ENCODE measurements around the gene ST3GAL3. TPM values are rescaled to one million over a fixed set of nuclear protein-coding genes. Genes with fewer than 3 reads are reported as not detected.

ST3GAL3 gene
- total RNA-seq, 4 donors from 2014 or later = 4.1 to 47.2 (median 19.0) TPM

DNA sequence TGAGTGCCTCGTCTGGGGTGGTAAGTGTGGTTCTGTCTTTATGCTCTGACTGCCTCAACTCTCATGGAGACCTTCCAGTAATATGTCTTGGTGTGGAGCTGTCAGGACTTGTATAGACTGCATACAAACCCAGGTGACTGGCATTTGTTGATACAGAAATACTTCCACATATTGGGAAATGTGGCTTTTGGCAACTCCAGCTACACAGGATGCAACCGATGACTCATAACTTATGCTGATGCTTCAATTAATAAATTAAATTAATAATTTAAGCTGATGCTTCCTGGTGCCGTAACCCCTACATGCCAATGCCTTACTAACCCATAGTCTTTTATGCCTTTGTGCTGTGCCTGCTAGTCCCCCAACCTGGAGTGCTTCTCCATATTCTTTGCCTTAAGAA, 154.0 kb downstream of the ST3GAL3 start:
- DNase-seq = no peak
- intact Hi-C loops (cut with DNase I; ENCODE audit: low total_unique reads) = no loop called here
- Histone ChIP-seq H3K27ac (no peak overlapping the region), H3K9me3 (no peaks in the 10 kb centered on the region), H3K27me3 (no peaks in the 10 kb centered on the region), H3K4me1 (peaks cover 0 to 7% of the 10 kb centered on the region in 2 donors), H3K36me3 (no peaks in the 10 kb centered on the region), H3K4me3 (no peak overlapping the region)
- TF ChIP-seq POLR2A (IDR thresholded peaks at IDR 0.05) = no peak
- TF ChIP-seq, protein P1, sequence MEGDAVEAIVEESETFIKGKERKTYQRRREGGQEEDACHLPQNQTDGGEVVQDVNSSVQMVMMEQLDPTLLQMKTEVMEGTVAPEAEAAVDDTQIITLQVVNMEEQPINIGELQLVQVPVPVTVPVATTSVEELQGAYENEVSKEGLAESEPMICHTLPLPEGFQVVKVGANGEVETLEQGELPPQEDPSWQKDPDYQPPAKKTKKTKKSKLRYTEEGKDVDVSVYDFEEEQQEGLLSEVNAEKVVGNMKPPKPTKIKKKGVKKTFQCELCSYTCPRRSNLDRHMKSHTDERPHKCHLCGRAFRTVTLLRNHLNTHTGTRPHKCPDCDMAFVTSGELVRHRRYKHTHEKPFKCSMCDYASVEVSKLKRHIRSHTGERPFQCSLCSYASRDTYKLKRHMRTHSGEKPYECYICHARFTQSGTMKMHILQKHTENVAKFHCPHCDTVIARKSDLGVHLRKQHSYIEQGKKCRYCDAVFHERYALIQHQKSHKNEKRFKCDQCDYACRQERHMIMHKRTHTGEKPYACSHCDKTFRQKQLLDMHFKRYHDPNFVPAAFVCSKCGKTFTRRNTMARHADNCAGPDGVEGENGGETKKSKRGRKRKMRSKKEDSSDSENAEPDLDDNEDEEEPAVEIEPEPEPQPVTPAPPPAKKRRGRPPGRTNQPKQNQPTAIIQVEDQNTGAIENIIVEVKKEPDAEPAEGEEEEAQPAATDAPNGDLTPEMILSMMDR (IDR thresholded peaks at IDR 0.05) = no peak

DNA sequence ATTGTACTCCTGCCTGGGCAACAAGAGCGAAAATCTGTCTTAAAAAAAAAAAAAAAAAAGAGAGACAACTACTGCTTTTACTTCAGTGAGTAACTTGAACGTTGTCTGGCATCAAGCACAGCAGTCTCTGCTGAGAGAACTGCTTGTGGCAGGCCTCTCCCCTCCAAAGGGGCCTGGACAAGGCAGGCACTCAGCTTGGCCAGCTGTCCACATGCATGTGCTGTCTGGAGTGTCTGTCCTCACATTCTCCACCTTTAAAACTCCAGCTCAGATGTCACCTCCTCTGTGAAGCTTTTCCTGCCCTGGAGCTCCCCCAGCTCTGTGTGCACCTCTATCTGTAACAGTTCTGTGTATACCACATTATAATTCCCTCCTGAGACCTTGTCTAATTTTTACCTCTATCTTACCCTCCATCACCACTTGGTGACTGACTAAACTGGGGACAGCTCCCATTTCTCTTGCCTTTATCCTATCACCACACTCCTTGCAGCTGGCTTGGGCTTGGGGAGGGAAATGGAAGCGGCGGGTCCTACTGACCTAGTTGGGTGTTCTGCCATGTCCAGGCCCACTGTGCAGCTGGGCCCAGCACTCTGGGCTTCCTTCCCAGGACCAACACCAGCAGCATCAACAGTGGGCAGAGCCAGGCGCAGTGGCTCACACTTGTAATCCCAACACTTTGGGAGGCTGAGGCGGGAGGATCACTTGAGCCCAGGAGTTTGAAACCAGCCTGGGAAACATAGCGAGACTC, 154.8 kb downstream of the ST3GAL3 start:
- intact Hi-C loops (cut with DNase I; ENCODE audit: low total_unique reads) = no loop called here
- H3K27me3 ChIP-seq = no peaks in the 10 kb centered on the region

DNA sequence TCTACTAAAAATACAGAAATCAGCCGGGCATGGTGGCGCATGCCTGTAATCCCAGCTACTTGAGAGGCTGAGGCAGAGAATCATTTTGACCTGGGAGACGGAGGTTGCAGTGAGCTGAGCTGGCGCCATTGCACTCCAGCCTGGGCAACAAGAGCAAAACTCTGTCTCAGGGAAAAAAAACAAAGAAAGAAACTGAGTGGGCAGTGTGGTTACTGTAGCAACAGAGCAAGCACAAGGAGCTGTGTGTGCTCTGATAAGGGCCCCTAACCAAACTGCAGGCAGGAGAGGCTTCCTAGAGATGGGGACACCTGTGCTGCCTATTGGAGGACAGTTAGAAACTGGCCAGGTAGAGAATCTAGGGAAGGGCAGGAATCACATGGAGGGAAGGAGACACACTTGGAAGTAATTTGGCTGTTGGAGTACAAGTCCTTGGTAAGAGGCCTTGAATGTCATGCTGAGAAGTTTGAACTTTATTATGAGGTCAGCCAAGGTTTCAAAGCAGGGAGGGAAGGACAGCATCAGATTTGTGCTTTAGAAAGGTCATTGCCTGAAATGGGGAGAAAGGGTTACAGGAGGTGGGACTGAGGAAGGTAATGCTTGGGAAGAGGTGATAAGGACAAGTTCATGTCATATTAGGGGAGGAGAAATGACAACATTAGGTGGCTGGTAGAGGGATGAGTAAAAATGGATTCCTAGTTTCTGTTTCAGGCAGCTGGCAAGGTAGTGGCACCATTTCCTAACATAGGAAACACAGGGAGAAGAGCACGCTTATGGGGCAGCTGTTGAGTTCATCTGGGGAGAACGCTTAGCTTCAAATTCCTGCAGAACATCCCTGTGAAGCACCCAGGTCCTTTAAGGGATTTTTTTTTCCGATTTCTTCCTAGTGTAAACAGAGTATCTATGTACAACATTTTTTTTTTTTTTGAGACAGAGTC, 157.0 kb downstream of the ST3GAL3 start:
- Histone ChIP-seq H3K9me3 (no peaks in the 10 kb centered on the region), H3K27ac (no peak overlapping the region), H3K4me3 (no peak overlapping the region), H3K27me3 (no peaks in the 10 kb centered on the region), H3K4me1 (no peaks in the 10 kb centered on the region), H3K36me3 (no peaks in the 10 kb centered on the region)
- intact Hi-C loops (cut with DNase I; ENCODE audit: low total_unique reads) = no loop called here
- DNase-seq = no peak
- TF ChIP-seq POLR2A (IDR thresholded peaks at IDR 0.05) = no peak
- TF ChIP-seq, protein P1 (IDR thresholded peaks at IDR 0.05) = no peak

More for the DNA sequence above, 154.8 kb downstream of the ST3GAL3 start:
- DNase-seq = no peak
- Histone ChIP-seq H3K27ac (no peak overlapping the region), H3K4me1 (peaks cover 0 to 7% of the 10 kb centered on the region in 2 donors), H3K4me3 (no peak overlapping the region), H3K9me3 (no peaks in the 10 kb centered on the region), H3K36me3 (no peaks in the 10 kb centered on the region)
- TF ChIP-seq, protein P1 (IDR thresholded peaks at IDR 0.05) = no peak
- no peak for TF ChIP-seq POLR2A (IDR thresholded peaks at IDR 0.05)

DNA sequence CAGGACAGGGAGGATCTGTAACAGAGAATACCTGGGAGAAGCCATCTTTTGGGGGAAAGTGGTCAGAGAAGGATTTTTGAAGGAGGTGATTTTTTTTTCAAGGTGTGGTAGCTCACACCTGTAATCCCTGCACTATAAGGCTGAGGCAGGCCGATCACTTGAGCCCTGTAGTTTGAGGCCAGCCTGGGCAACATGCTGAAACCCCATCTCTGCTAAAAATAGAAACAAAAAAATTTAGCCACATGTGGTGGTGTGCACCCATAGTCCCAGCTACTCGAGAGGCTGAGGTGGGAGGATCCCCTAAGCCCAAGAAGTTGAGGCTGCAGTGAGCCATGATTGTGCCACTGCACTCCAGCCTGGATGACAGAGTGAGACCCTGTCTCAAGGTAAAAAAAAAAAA, 158.9 kb downstream of the ST3GAL3 start:
- no peaks in the 10 kb centered on the region for H3K9me3 ChIP-seq
- intact Hi-C loops (cut with DNase I; ENCODE audit: low total_unique reads) = no loop called here

More for the DNA sequence above, 158.9 kb downstream of the ST3GAL3 start:
- TF ChIP-seq POLR2A (IDR thresholded peaks at IDR 0.05) = no peak
- TF ChIP-seq, protein P1 (IDR thresholded peaks at IDR 0.05) = no peak
- DNase-seq = no peak
- H3K4me1 ChIP-seq = no peaks in the 10 kb centered on the region
- H3K27ac ChIP-seq = no peak overlapping the region
- no peak overlapping the region for H3K4me3 ChIP-seq
- H3K27me3 ChIP-seq = no peaks in the 10 kb centered on the region
- H3K36me3 ChIP-seq = no peaks in the 10 kb centered on the region

Measured in uterus (tissue), 4 donors.